SK-N-MC (cell line): ENCODE data around the gene TMEM37.

ENCODE experiments used
- EZH2 ChIP-seq: fragments of 200-600 bp; sonication (generic); IDR thresholded peaks from one replicate; pipeline ENCODE4 v1.6.1; 2017; ENCODE audit warnings: antibody characterized with exemption
- FOXP2 ChIP-seq: optimal IDR thresholded peaks from 2 replicates; pipeline ENCODE3; 2011; ENCODE audit warnings: mild to moderate bottlenecking, moderate library complexity; ENCODE audit not compliant: insufficient read depth; ENCODE audit errors: extremely low read length, control extremely low read depth
- POLR2AphosphoS5 ChIP-seq: IDR thresholded peaks from 2 replicates; pipeline ENCODE4 v1.6.1; 2012; ENCODE audit warnings: mild to moderate bottlenecking, low read depth, low read length, borderline replicate concordance

- TF ChIP-seq POLR2AphosphoS5 (no peak), EZH2 (no peak), FOXP2 (no peak)
These were observed 9.1 kb upstream of the TMEM37 start for GRCh38 chr2:119422360-119423107.
